KMS-11 (cell line): ENCODE results near the gene AFF1.

ENCODE experiments used
- H2AFZ ChIP-seq: fragments of 200-600 bp; sonication (generic); 2 replicates; pipeline ENCODE4 v1.6.1; 2016; ENCODE audit warnings: antibody characterized with exemption, mixed run types, low read depth
- H3K27ac ChIP-seq: fragments of 200-600 bp; sonication (generic); 2 replicates; pipeline ENCODE4 v1.6.1; 2016; ENCODE audit warnings: mild to moderate bottlenecking, mixed run types
- H3K27me3 ChIP-seq: fragments of 200-600 bp; sonication (generic); 2 replicates; pipeline ENCODE4 v1.6.1; 2017; ENCODE audit warnings: mild to moderate bottlenecking, low read depth, mixed run types, moderate library complexity; ENCODE audit not compliant: insufficient read depth
- H3K36me3 ChIP-seq: fragments of 200-600 bp; sonication (generic); 2 replicates; pipeline ENCODE4 v1.6.1; 2017; ENCODE audit warnings: mild to moderate bottlenecking, mixed run types; ENCODE audit not compliant: insufficient read depth
- H3K4me1 ChIP-seq: fragments of 200-600 bp; sonication (generic); 2 replicates; pipeline ENCODE4 v1.6.1; 2016; ENCODE audit warnings: mild to moderate bottlenecking, low read depth, mixed run types; ENCODE audit not compliant: poor library complexity, severe bottlenecking
- H3K4me2 ChIP-seq: fragments of 200-600 bp; sonication (generic); 2 replicates; pipeline ENCODE4 v1.7.0; 2016; ENCODE audit warnings: mild to moderate bottlenecking, mixed run types
- H3K4me3 ChIP-seq: fragments of 200-600 bp; sonication (generic); IDR thresholded peaks from 2 replicates; pipeline ENCODE4 v1.6.1; 2017; ENCODE audit warnings: low read depth, low read length, mixed read lengths; ENCODE audit not compliant: insufficient read depth
- H3K79me2 ChIP-seq: fragments of 200-600 bp; sonication (generic); 2 replicates; pipeline ENCODE4 v1.6.1; 2016; ENCODE audit warnings: low read depth, mixed run types; ENCODE audit not compliant: insufficient read depth
- H3K9ac ChIP-seq: fragments of 200-600 bp; sonication (generic); 2 replicates; pipeline ENCODE4 v1.6.1; 2016; ENCODE audit warnings: mild to moderate bottlenecking, mixed run types
- H4K20me1 ChIP-seq: fragments of 200-600 bp; sonication (generic); 2 replicates; pipeline ENCODE4 v1.6.1; 2016; ENCODE audit warnings: mild to moderate bottlenecking, mixed run types; ENCODE audit not compliant: insufficient read depth
- TF ChIP-seq, protein P1 (sequence below): fragments of 200-600 bp; sonication (generic); conservative IDR thresholded peaks from 2 replicates; pipeline ENCODE4 v1.6.1; 2017; ENCODE audit warnings: low read depth, mild to moderate bottlenecking, antibody characterized with exemption, low read length, moderate library complexity, mixed read lengths

AFF1 gene

DNA sequence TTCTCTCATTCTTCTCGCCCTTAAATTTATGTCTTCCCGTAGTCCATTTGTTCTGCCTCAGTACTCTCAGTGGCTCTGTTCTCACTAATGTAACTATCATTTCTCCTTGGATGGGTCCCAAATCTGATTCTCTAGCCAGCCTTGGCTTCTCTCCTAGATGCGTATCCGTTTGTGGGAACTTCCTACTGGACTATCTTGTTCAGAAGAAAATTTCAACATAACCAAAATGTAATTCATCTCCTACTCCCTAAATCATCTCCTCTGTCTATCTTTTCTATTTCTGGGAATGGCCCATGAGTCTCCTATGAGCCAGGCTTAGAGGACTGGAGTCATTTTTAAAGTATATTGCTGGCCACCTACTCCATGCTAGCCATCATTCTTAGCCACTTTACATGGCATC is 38.2 kb upstream of the AFF1 start:
- Histone ChIP-seq H3K4me2 (no peak overlapping the region), H3K4me3 (no peak overlapping the region), H3K9ac (no peak overlapping the region), H3K27ac (no peak overlapping the region), H3K36me3 (no peaks in the 10 kb centered on the region), H4K20me1 (no peaks in the 10 kb centered on the region), H2AFZ (no peak overlapping the region), H3K79me2 (no peaks in the 10 kb centered on the region), H3K27me3 (no peaks in the 10 kb centered on the region), H3K4me1 (no peaks in the 10 kb centered on the region)
- TF ChIP-seq, protein P1, sequence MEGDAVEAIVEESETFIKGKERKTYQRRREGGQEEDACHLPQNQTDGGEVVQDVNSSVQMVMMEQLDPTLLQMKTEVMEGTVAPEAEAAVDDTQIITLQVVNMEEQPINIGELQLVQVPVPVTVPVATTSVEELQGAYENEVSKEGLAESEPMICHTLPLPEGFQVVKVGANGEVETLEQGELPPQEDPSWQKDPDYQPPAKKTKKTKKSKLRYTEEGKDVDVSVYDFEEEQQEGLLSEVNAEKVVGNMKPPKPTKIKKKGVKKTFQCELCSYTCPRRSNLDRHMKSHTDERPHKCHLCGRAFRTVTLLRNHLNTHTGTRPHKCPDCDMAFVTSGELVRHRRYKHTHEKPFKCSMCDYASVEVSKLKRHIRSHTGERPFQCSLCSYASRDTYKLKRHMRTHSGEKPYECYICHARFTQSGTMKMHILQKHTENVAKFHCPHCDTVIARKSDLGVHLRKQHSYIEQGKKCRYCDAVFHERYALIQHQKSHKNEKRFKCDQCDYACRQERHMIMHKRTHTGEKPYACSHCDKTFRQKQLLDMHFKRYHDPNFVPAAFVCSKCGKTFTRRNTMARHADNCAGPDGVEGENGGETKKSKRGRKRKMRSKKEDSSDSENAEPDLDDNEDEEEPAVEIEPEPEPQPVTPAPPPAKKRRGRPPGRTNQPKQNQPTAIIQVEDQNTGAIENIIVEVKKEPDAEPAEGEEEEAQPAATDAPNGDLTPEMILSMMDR = no peak

GRCh38 chr4:86898562-86898961 is 36.2 kb upstream of the AFF1 start:
- no peaks in the 10 kb centered on the region for H3K36me3 ChIP-seq
- H3K9ac ChIP-seq = no peak overlapping the region
- TF ChIP-seq, protein P1 = 0 out of 2 replicates have a peak, but pooled peaks have one; percentile 26
- no peak overlapping the region for H2AFZ ChIP-seq
- no peak overlapping the region for H3K27ac ChIP-seq
- no peaks in the 10 kb centered on the region for H3K4me1 ChIP-seq
- H4K20me1 ChIP-seq = no peaks in the 10 kb centered on the region
- H3K27me3 ChIP-seq = no peaks in the 10 kb centered on the region
- H3K4me2 ChIP-seq = no peak overlapping the region
- no peaks in the 10 kb centered on the region for H3K79me2 ChIP-seq
- no peak overlapping the region for H3K4me3 ChIP-seq

DNA sequence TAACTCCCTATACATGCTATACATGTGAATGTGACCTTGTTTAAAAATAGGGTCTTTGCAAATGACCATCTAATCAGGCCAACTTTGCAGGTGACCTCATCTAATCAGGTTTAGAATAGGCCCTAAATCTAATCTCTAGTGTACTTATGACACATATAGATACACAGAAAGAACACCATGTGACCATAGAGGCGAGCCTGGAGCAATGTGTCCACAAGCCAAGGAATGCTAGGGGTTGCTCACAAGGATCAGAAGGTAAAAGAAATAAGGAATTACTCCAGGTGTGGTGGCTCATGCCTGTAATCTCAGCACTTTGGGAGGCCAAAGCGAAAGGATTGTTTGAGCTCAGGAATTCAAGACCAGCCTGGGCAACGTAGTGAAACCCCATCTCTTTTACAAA is 32.9 kb upstream of the AFF1 start:
- H3K79me2 ChIP-seq = no peaks in the 10 kb centered on the region
- H3K36me3 ChIP-seq = no peaks in the 10 kb centered on the region
- no peak overlapping the region for H3K4me2 ChIP-seq
- no peak overlapping the region for H2AFZ ChIP-seq
- H3K27ac ChIP-seq = no peak overlapping the region
- no peak overlapping the region for H3K9ac ChIP-seq
- no peak overlapping the region for H3K4me3 ChIP-seq
- TF ChIP-seq, protein P1 = no peak
- no peaks in the 10 kb centered on the region for H4K20me1 ChIP-seq
- no peaks in the 10 kb centered on the region for H3K27me3 ChIP-seq
- peaks cover 9% of the 10 kb centered on the region for H3K4me1 ChIP-seq

DNA sequence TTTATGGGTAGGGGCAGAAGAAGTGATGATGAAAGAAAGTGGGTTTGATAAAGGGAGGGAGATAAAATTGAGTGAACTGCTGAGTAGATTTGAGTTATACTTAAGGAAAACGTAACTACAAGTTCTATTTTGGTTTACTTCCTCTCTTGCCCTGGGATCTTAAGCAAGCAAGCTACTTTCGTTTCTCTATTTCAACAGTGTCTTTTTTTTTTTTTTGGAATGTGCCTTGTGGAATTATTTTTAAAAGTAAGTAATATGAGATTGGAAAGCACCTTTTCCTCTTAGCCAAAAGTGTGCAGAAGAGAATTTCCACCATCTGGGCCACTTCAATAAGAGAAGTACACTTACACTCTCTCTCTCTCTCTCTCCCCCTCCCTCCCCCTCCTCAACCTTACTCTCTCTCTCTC is 26.6 kb upstream of the AFF1 start:
- no peaks in the 10 kb centered on the region for H4K20me1 ChIP-seq
- H3K79me2 ChIP-seq = no peaks in the 10 kb centered on the region
- peak overlapping the region; percentile 75 for H3K4me2 ChIP-seq
- peaks cover 71% of the 10 kb centered on the region for H3K4me1 ChIP-seq
- H3K36me3 ChIP-seq = no peaks in the 10 kb centered on the region
- peak overlapping the region; percentile 87 for H3K27ac ChIP-seq
- H2AFZ ChIP-seq = peak overlapping the region; percentile 28; the same call in 1 of the 2 replicates
- no peaks in the 10 kb centered on the region for H3K27me3 ChIP-seq
- TF ChIP-seq, protein P1 = no peak
- no peak overlapping the region for H3K4me3 ChIP-seq
- no peak overlapping the region for H3K9ac ChIP-seq
